Astrocyte (in vitro differentiated cells and primary cell): ENCODE results near the gene TMEM14B. TPM values are rescaled to one million over a fixed set of nuclear protein-coding genes. Genes with fewer than 3 reads are reported as not detected.
"Not testable (repeated sequence)": the region's sequence is repeated elsewhere in the genome, so short reads cannot be mapped to it uniquely, and the experiment has no call there.

Experiments
- DNase-seq: peaks from one replicate; pipeline ENCODE4 v3.0.0-alpha.2; 2010; ENCODE audit warnings: low read depth
- FAIRE-seq: peaks from 2 replicates; lab custom pipeline; 2011; peaks lifted over from hg19 to GRCh38; lab: Jason Lieb, UNC
- H2AFZ ChIP-seq: 2 replicates; pipeline ENCODE4 v1.6.0; 2012; ENCODE audit warnings: low read depth, low read length, inconsistent platforms
- H3K27ac ChIP-seq: 2 replicates; pipeline ENCODE4 v1.5.1; 2011; ENCODE audit warnings: low read depth, low read length, inconsistent platforms
- H3K27me3 ChIP-seq: 2 replicates; pipeline ENCODE4 v1.6.0; 2011; ENCODE audit warnings: low read length, inconsistent platforms; ENCODE audit not compliant: insufficient read depth
- H3K36me3 ChIP-seq: 2 replicates; pipeline ENCODE4 v1.5.1; 2011; ENCODE audit warnings: low read length, inconsistent platforms; ENCODE audit not compliant: insufficient read depth
- H3K4me1 ChIP-seq: 2 replicates; pipeline ENCODE4 v1.5.1; 2011; ENCODE audit warnings: low read length, inconsistent platforms; ENCODE audit not compliant: insufficient read depth
- H3K4me2 ChIP-seq: 2 replicates; pipeline ENCODE4 v1.6.0; 2012; ENCODE audit warnings: low read length, inconsistent platforms
- H3K4me3 ChIP-seq: 2 replicates; pipeline ENCODE4 v1.5.1; 2011; ENCODE audit warnings: low read depth, mild to moderate bottlenecking, low read length, inconsistent platforms; ENCODE audit not compliant: insufficient read depth
- H3K79me2 ChIP-seq: 2 replicates; pipeline ENCODE4 v1.6.0; 2012; ENCODE audit warnings: mild to moderate bottlenecking, low read length, inconsistent platforms; ENCODE audit not compliant: insufficient read depth
- H3K9ac ChIP-seq: 2 replicates; pipeline ENCODE4 v1.6.0; 2012; ENCODE audit warnings: mild to moderate bottlenecking, low read length, inconsistent platforms
- H3K9me3 ChIP-seq: 2 replicates; pipeline ENCODE4 v1.5.1; 2012; ENCODE audit warnings: low read depth, mild to moderate bottlenecking, low read length, inconsistent platforms; ENCODE audit not compliant: insufficient read depth
- H4K20me1 ChIP-seq: 2 replicates; pipeline ENCODE4 v1.6.0; 2012; ENCODE audit warnings: low read length, inconsistent platforms; ENCODE audit not compliant: insufficient read depth
- H3K27ac Mint-ChIP-seq: one replicate; pipeline ENCODE4 v1.8.0; 2021; ENCODE audit warnings: mild to moderate bottlenecking, mixed read lengths; ENCODE audit not compliant: unreplicated experiment
- H3K27me3 Mint-ChIP-seq: one replicate; pipeline ENCODE4 v1.8.0; 2021; ENCODE audit warnings: low read depth, mixed read lengths; ENCODE audit not compliant: unreplicated experiment
- H3K36me3 Mint-ChIP-seq: one replicate; pipeline ENCODE4 v1.8.0; 2021; ENCODE audit warnings: low read depth, mixed read lengths; ENCODE audit not compliant: unreplicated experiment
- H3K4me1 Mint-ChIP-seq: one replicate; pipeline ENCODE4 v1.8.0; 2021; ENCODE audit warnings: low read depth, mixed read lengths; ENCODE audit not compliant: unreplicated experiment
- H3K4me3 Mint-ChIP-seq: one replicate; pipeline ENCODE4 v1.8.0; 2021; ENCODE audit warnings: mild to moderate bottlenecking, moderate library complexity, mixed read lengths; ENCODE audit not compliant: unreplicated experiment
- H3K9me3 Mint-ChIP-seq: one replicate; pipeline ENCODE4 v1.8.0; 2021; ENCODE audit warnings: mild to moderate bottlenecking, mixed read lengths; ENCODE audit not compliant: unreplicated experiment
- CTCF ChIP-seq: IDR thresholded peaks from 2 replicates; pipeline ENCODE4 v1.5.1; 2011; ENCODE audit warnings: low read depth, mild to moderate bottlenecking, inconsistent platforms, low read length, moderate library complexity; ENCODE audit not compliant: insufficient read depth
- EZH2 ChIP-seq: IDR thresholded peaks from 2 replicates; pipeline ENCODE4 v1.6.1; 2012; ENCODE audit warnings: mild to moderate bottlenecking, low read length, inconsistent platforms; ENCODE audit not compliant: insufficient read depth
- total RNA-seq: library from RNA; stranded (reverse); gene quantifications from 2 replicates; pipeline ENCODE4 v1.2.1, GENCODE V29; 2021

The TMEM14B gene
- total RNA-seq, 1 donor from 2014 or later, result 52.8 TPM

GRCh38 chr6:10749734-10750133 is 2.1 kb downstream of the TMEM14B start:
- Histone ChIP-seq H3K9me3 (no peaks in the 10 kb centered on the region), H3K27me3 (no peaks in the 10 kb centered on the region), H4K20me1 (peaks cover 21% of the 10 kb centered on the region), H2AFZ (no peak overlapping the region), H3K27ac (no peak overlapping the region), H3K4me2 (peak overlapping the region; percentile 91), H3K9ac (no peak overlapping the region), H3K4me1 (peaks cover 15% of the 10 kb centered on the region), H3K79me2 (peaks cover 61% of the 10 kb centered on the region), H3K4me3 (no peak overlapping the region), H3K36me3 (peaks cover 17% of the 10 kb centered on the region)
- no peak for DNase-seq
- H3K36me3 Mint-ChIP-seq, result peaks cover 6% of the 10 kb centered on the region
- no peaks in the 10 kb centered on the region for H3K27me3 Mint-ChIP-seq
- H3K27ac Mint-ChIP-seq, result no peak overlapping the region
- H3K9me3 Mint-ChIP-seq, result no peaks in the 10 kb centered on the region
- no peaks in the 10 kb centered on the region for H3K4me1 Mint-ChIP-seq
- no peak overlapping the region for H3K4me3 Mint-ChIP-seq
- FAIRE-seq, result no peak
- TF ChIP-seq CTCF (no peak), EZH2 (no peak)

GRCh38 chr6:10750568-10750967 is 3.0 kb downstream of the TMEM14B start:
- H3K4me3 ChIP-seq, H3K4me3 Mint-ChIP-seq, H3K9ac ChIP-seq, H3K9me3 ChIP-seq, DNase-seq, H2AFZ ChIP-seq, H3K27ac Mint-ChIP-seq, H3K4me2 ChIP-seq, H3K36me3 Mint-ChIP-seq, H3K27me3 ChIP-seq, H3K27ac ChIP-seq, FAIRE-seq, H3K4me1 Mint-ChIP-seq, H3K9me3 Mint-ChIP-seq, H3K27me3 Mint-ChIP-seq: not testable (repeated sequence)
- Histone ChIP-seq H3K79me2 (peaks cover 68% of the 10 kb centered on the region), H3K36me3 (peaks cover 17% of the 10 kb centered on the region), H3K4me1 (peaks cover 15% of the 10 kb centered on the region), H4K20me1 (peaks cover 21% of the 10 kb centered on the region)

DNA sequence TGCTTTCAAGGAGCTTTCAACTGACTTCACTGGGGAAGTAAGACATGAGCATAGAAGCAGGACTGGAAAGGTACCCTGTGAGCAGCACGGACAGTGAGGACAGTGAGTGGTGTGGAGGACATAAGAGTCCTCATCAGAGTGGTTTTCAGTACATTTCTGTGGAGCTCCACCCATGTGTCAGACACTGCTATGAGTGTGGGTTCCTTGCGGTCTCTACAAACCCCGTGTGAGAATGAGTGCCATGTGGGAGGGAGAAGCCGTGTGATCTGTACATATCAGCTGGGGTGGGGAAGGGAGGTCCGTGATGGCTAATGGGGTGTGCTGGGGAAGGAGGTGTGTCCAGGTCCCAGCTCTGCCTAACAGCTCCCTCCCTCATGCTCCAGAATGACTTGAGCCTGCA is 4.2 kb downstream of the TMEM14B start:
- H3K4me1 Mint-ChIP-seq, result not testable (repeated sequence)

More for the DNA sequence above, 4.2 kb downstream of the TMEM14B start:
- not testable (repeated sequence) for H3K27me3 Mint-ChIP-seq, H3K27me3 ChIP-seq, H2AFZ ChIP-seq, H3K27ac ChIP-seq, H3K4me3 ChIP-seq, DNase-seq, H3K27ac Mint-ChIP-seq, H3K4me2 ChIP-seq, H3K9me3 ChIP-seq, H3K9me3 Mint-ChIP-seq, FAIRE-seq, H3K9ac ChIP-seq, H3K4me3 Mint-ChIP-seq
- H4K20me1 ChIP-seq, result peaks cover 21% of the 10 kb centered on the region
- peaks cover 24% of the 10 kb centered on the region for H3K36me3 ChIP-seq
- H3K4me1 ChIP-seq, result peaks cover 15% of the 10 kb centered on the region
- H3K36me3 Mint-ChIP-seq, result peaks cover 12% of the 10 kb centered on the region
- H3K79me2 ChIP-seq, result peaks cover 75% of the 10 kb centered on the region
